GM12878 (cell line): ENCODE data around the gene MED13. TPM values are rescaled to one million over a fixed set of nuclear protein-coding genes. Genes with fewer than 3 reads are reported as not detected.

Experiments used
- ATAC-seq: fragments of 200-7000 bp; cut with Tn5 transposase; 3 replicates; pipeline ENCODE4 v1.9.1; 2020; ENCODE audit warnings: mild to moderate bottlenecking, moderate library complexity
- BruUV-seq: library from RNA; stranded (reverse); fragments of 400-500 nt; replicated peaks from 2 replicates; lab custom pipeline; 2021; lab: Mats Ljungman, UMichigan
- CTCF ChIA-PET: fragments of 300-600 bp; sonication (Branson Sonifier 250); formaldehyde crosslinking; extraction: SDS; loops from one replicate; lab custom pipeline; 2021; ENCODE audit warnings: inconsistent platforms; lab: Yijun Ruan, JAX
- POLR2A ChIA-PET: fragments of 350-600 bp; formaldehyde crosslinking; extraction: SDS; loops from one replicate; lab custom pipeline; 2021; ENCODE audit warnings: inconsistent platforms; lab: Charles Lee
- RAD21 ChIA-PET: fragments of 300-600 bp; sonication (Branson Sonifier 250); formaldehyde crosslinking; loops from one replicate; lab custom pipeline; 2023; ENCODE audit warnings: antibody characterized with exemption; ENCODE audit not compliant: unreplicated experiment; lab: Charles Lee
- SMC1A ChIA-PET: fragments of 300-600 bp; sonication (Branson Sonifier 250); formaldehyde crosslinking; loops from one replicate; lab custom pipeline; 2023; ENCODE audit not compliant: unreplicated experiment, uncharacterized antibody; lab: Charles Lee
- DNase-seq: peaks from one replicate; pipeline ENCODE4 v3.0.0-alpha.2; 2011; ENCODE audit warnings: low read depth, low spot score
- FAIRE-seq: peaks from 3 replicates; lab custom pipeline; 2011; peaks lifted over from hg19 to GRCh38; lab: Jason Lieb, UNC
- H2AFZ ChIP-seq: 2 replicates; pipeline ENCODE4 v1.6.0; 2011; ENCODE audit warnings: low read depth, low read length, control low read depth; ENCODE audit not compliant: control insufficient read depth
- H3K27ac ChIP-seq: 2 replicates; pipeline ENCODE4 v1.5.1; 2011; ENCODE audit warnings: control low read depth; ENCODE audit not compliant: control insufficient read depth, insufficient read depth
- H3K27me3 ChIP-seq, 2 experiments: replicated peaks in 1 of 2; 2 replicates each; pipeline versions ENCODE4 v1.6.0 to v1.6.1; 2011; ENCODE audit warnings: low read length in 1 of 2; ENCODE audit not compliant: control insufficient read depth in 2 of 2, insufficient read depth in 2 of 2
- H3K36me3 ChIP-seq, 2 experiments: 2 replicates each; pipeline ENCODE4 v1.5.1; 2011; ENCODE audit warnings: low read length in 1 of 2; ENCODE audit not compliant: control insufficient read depth in 2 of 2, insufficient read depth in 2 of 2
- H3K4me1 ChIP-seq: 2 replicates; pipeline ENCODE4 v1.6.1; 2011; ENCODE audit warnings: mild to moderate bottlenecking, low read length, moderate library complexity, mixed read lengths; ENCODE audit not compliant: control insufficient read depth, insufficient read depth
- H3K4me2 ChIP-seq: 2 replicates; pipeline ENCODE4 v1.6.0; 2011; ENCODE audit warnings: control low read depth; ENCODE audit not compliant: control insufficient read depth, insufficient read depth
- H3K4me3 ChIP-seq: fragments of 200-600 bp; sonication (generic); 2 replicates; pipeline ENCODE4 v1.5.1; 2016
- H3K79me2 ChIP-seq: 2 replicates; pipeline ENCODE4 v1.6.0; 2011; ENCODE audit warnings: low read length; ENCODE audit not compliant: control insufficient read depth, insufficient read depth
- H3K9ac ChIP-seq: 2 replicates; pipeline ENCODE4 v1.8.0; 2011; ENCODE audit warnings: low read length, control low read depth, mixed read lengths; ENCODE audit not compliant: control insufficient read depth, insufficient read depth
- H3K9me3 ChIP-seq: replicated peaks from 3 replicates; pipeline ENCODE4 v1.5.1; 2011; ENCODE audit warnings: mild to moderate bottlenecking, low read length; ENCODE audit not compliant: control insufficient read depth, insufficient read depth
- H4K20me1 ChIP-seq: 2 replicates; pipeline ENCODE4 v1.6.0; 2011; ENCODE audit not compliant: control insufficient read depth, insufficient read depth
- BMI1 ChIP-seq: fragments of 450-650 bp; IDR thresholded peaks from 2 replicates; pipeline ENCODE4 v1.6.1; 2016; ENCODE audit warnings: mild to moderate bottlenecking, moderate library complexity, borderline replicate concordance
- CHD4 ChIP-seq: fragments of 200-600 bp; sonication (generic); IDR thresholded peaks from 2 replicates; pipeline ENCODE4 v1.6.1; 2016; ENCODE audit warnings: mild to moderate bottlenecking
- GATAD2B ChIP-seq: fragments of 450-650 bp; conservative IDR thresholded peaks from 2 replicates; pipeline ENCODE4 v1.6.1; 2017; ENCODE audit warnings: low read depth, mild to moderate bottlenecking, moderate library complexity
- MAX ChIP-seq: IDR thresholded peaks from 2 replicates; pipeline ENCODE4 v1.6.1; 2012; ENCODE audit warnings: low read depth, low read length, improper control_type of control experiment
- NKRF ChIP-seq: fragments of 450-650 bp; conservative IDR thresholded peaks from 2 replicates; pipeline ENCODE4 v1.6.1; 2017; ENCODE audit warnings: mild to moderate bottlenecking, moderate library complexity
- SMAD1 ChIP-seq: fragments of 450-650 bp; IDR thresholded peaks from 2 replicates; pipeline ENCODE4 v1.6.1; 2018; ENCODE audit warnings: mild to moderate bottlenecking, low read depth; ENCODE audit not compliant: partially characterized antibody
- YBX1 ChIP-seq: fragments of 450-650 bp; IDR thresholded peaks from 2 replicates; pipeline ENCODE4 v1.6.1; 2016; ENCODE audit warnings: antibody characterized with exemption
- ZBED1 ChIP-seq: IDR thresholded peaks from 2 replicates; pipeline ENCODE4 v1.6.1; 2016; ENCODE audit warnings: borderline replicate concordance
- ZNF24 ChIP-seq: fragments of 450-650 bp; IDR thresholded peaks from 2 replicates; pipeline ENCODE4 v1.6.1; 2017; ENCODE audit warnings: antibody characterized with exemption, mild to moderate bottlenecking
- WGBS: methylation state at CpG from one replicate; pipeline ENCODE4 v1.1.6; 2016; ENCODE audit warnings: low lambda C conversion rate; ENCODE audit not compliant: insufficient replicate concordance, insufficient coverage; ENCODE audit errors: missing lambda C conversion rate; 5-methylcytosine and 5-hydroxymethylcytosine counted together
- in situ Hi-C: fragments of 300-500 bp; cut with MboI; formaldehyde crosslinking; loops from 9 replicates; pipeline ENCODE4 v1.14.3; 2018; ENCODE audit warnings: mixed read lengths
- intact Hi-C: fragments of 100-400 bp; cut with micrococcal nuclease; formaldehyde crosslinking; loops from one replicate; pipeline ENCODE4 v1.14.2; 2022; ENCODE audit not compliant: unreplicated experiment
- polyA plus RNA-seq, 11 experiments: library from polyadenylated mRNA; depleted of rRNA in 4 of 11; unstranded in 6 of 11; stranded (reverse) in 5 of 11; fragments of >200 nt; fragmentation: Nextera tagmentation in 4 of 11; fragmentation: Illumina TruSeq in 1 of 11; extraction: Ambion mirVana in 4 of 11; extraction: Trizol in 1 of 11; gene quantifications; 1 replicate in 1 of 11; 2 replicates in 10 of 11; pipeline versions ENCODE4 v1.2.1 to v1.2.3, GENCODE V29; 2011 to 2016; ENCODE audit warnings: inconsistent platforms in 2 of 11, missing spikeins in 2 of 11, low read depth in 1 of 11
- total RNA-seq, 4 experiments: library from RNA; depleted of rRNA in 3 of 4; stranded (reverse); fragments of >200 nt in 3 of 4; fragmentation: Illumina TruSeq in 1 of 4; extraction: Trizol in 1 of 4; gene quantifications; 2 replicates each; pipeline versions ENCODE4 v1.2.1 to v1.2.3, GENCODE V29; 2013 to 2021
- TF ChIP-seq, protein P1 (sequence below): fragments of 450-650 bp; formaldehyde crosslinking; IDR thresholded peaks from 2 replicates; pipeline ENCODE4 v1.4.0; 2022; ENCODE audit warnings: mild to moderate bottlenecking, moderate library complexity

The MED13 gene
- total and polyA plus RNA-seq, 10 of the 15 experiments (the other 5 are each of a cell fraction or from before 2014, with no cell fraction given) = 4.6 to 49.7 (median 21.3) TPM

- Histone ChIP-seq H3K9me3 (no peaks in the 10 kb centered on the region), H3K79me2 (peaks cover 81% of the 10 kb centered on the region)
- intact Hi-C loops = no loop called here
- POLR2A ChIA-PET = no interaction called here
- FAIRE-seq = no peak
- TF ChIP-seq BMI1 = no peak
- TF ChIP-seq, all 136 proteins: peak for 0
- DNase-seq (no peak), ATAC-seq (no peak)
- 95% methylated on average over 1 of the region's 1 CpG for WGBS
- ChIA-PET SMC1A (interaction anchor here (0.6 to 5.9 kb wide), 4 partner anchors 14 to 52 kb away, joined by 3 to 57 read pairs (median 8); no protein-coding TSS in a partner anchor), CTCF (interaction anchor here (1.0 to 8.0 kb wide), 3 partner anchors 8 to 53 kb away, joined by 3 to 105 read pairs (median 3); no protein-coding TSS in a partner anchor), RAD21 (interaction anchor here (1.4 to 15.1 kb wide), 2 partner anchors 53 to 196 kb away, joined by 3 to 169 read pairs; no protein-coding TSS in a partner anchor)
- Histone ChIP-seq H3K36me3 (peaks cover 2 to 28% of the 10 kb centered on the region in 2 experiments; a peak in 3 of 4 replicates), H3K27me3 (no peaks in the 10 kb centered on the region), H2AFZ (no peak overlapping the region), H4K20me1 (no peaks in the 10 kb centered on the region), H3K4me1 (no peaks in the 10 kb centered on the region), H3K4me2 (no peak overlapping the region), H3K9ac (no peak overlapping the region), H3K4me3 (no peak overlapping the region), H3K27ac (no peak overlapping the region)
- in situ Hi-C loops = no loop called here
- BruUV-seq = no TSS peak
These were observed 7.4 kb downstream of the MED13 start for GRCh38 chr17:62057696-62058095.

GRCh38 chr17:62052765-62053338 lies 12.2 kb downstream of the MED13 start:
- H3K9ac ChIP-seq = no peak overlapping the region
- H3K4me3 ChIP-seq = no peak overlapping the region
- peaks cover 3% of the 10 kb centered on the region; the same call in 1 of the 2 replicates for H4K20me1 ChIP-seq
- H3K9me3 ChIP-seq = no peaks in the 10 kb centered on the region
- no peak overlapping the region for H3K27ac ChIP-seq
- H3K36me3 ChIP-seq = peaks cover 2 to 24% of the 10 kb centered on the region in 2 experiments; a peak in 2 of 4 replicates
- WGBS = 100% methylated on average over 2 of the region's 2 CpGs
- BruUV-seq = no TSS peak
- ChIA-PET SMC1A (interaction anchor here (0.8 to 4.7 kb wide), 15 partner anchors 10 to 208 kb away, joined by 3 to 39 read pairs (median 4); partner anchors contain the start of gene MED13), CTCF (interaction anchor here (0.7 to 5.8 kb wide), 7 partner anchors 9 to 57 kb away, joined by 3 to 43 read pairs (median 4); partner anchors contain the start of gene MED13), POLR2A (interaction anchor here (0.6 to 1.9 kb wide), 7 partner anchors 9 to 88 kb away, joined by 3 to 5 read pairs (median 4); no protein-coding TSS in a partner anchor), RAD21 (interaction anchor here (0.9 to 15.1 kb wide), 4 partner anchors 10 to 58 kb away, joined by 3 to 169 read pairs (median 4); no protein-coding TSS in a partner anchor)
- no peaks in the 10 kb centered on the region for H3K27me3 ChIP-seq
- no peak overlapping the region for H2AFZ ChIP-seq
- ATAC-seq (no peak), DNase-seq (no peak), FAIRE-seq (no peak)
- H3K4me2 ChIP-seq = no peak overlapping the region
- intact Hi-C loops (no loop called here), in situ Hi-C loops (no loop called here)
- peaks cover 41% of the 10 kb centered on the region for H3K79me2 ChIP-seq
- no peaks in the 10 kb centered on the region for H3K4me1 ChIP-seq
- TF ChIP-seq ZNF24 (no peak), ZBED1 (no peak), GATAD2B (no peak), NKRF (no peak), CHD4 (no peak), MAX (no peak), YBX1 (no peak), SMAD1 (no peak)
- TF ChIP-seq, protein P1, sequence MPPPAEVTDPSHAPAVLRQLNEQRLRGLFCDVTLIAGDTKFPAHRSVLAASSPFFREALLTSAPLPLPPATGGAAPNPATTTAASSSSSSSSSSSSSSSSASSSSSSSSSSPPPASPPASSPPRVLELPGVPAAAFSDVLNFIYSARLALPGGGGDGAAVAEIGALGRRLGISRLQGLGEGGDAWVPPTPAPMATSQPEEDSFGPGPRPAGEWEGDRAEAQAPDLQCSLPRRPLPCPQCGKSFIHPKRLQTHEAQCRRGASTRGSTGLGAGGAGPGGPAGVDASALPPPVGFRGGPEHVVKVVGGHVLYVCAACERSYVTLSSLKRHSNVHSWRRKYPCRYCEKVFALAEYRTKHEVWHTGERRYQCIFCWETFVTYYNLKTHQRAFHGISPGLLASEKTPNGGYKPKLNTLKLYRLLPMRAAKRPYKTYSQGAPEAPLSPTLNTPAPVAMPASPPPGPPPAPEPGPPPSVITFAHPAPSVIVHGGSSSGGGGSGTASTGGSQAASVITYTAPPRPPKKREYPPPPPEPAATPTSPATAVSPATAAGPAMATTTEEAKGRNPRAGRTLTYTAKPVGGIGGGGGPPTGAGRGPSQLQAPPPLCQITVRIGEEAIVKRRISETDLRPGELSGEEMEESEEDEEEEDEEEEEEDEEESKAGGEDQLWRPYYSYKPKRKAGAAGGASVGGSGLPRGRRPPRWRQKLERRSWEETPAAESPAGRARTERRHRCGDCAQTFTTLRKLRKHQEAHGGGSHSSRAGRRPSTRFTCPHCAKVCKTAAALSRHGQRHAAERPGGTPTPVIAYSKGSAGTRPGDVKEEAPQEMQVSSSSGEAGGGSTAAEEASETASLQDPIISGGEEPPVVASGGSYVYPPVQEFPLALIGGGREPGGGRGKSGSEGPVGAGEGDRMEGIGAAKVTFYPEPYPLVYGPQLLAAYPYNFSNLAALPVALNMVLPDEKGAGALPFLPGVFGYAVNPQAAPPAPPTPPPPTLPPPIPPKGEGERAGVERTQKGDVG = no peak
